Glomerular endothelial cell (primary cell): Measurements from ENCODE around the gene ALDH16A1. TPM values are rescaled to one million over a fixed set of nuclear protein-coding genes. Genes with fewer than 3 reads are reported as not detected.

ENCODE experiments used
- DNase-seq: peaks from one replicate; pipeline ENCODE4 v3.0.0-alpha.2; 2011; ENCODE audit warnings: low read depth, low spot score; ENCODE audit errors: extremely low read depth
- total RNA-seq: library from RNA; depleted of rRNA; stranded (reverse); fragments of >200 nt; gene quantifications from 2 replicates; pipeline ENCODE4 v1.2.3, GENCODE V29; 2015

ALDH16A1 gene
- total RNA-seq, 1 donor from 2014 or later, result 50.8 TPM

- no peak for DNase-seq
These were observed 29.7 kb upstream of the ALDH16A1 start, which contains the start of gene PTH2 for GRCh38 chr19:49423071-49423984. TSS of gene PTH2 (minus strand) at chr19:49423441. CDS start at chr19:49423339, 102 bp downstream.

GRCh38 chr19:49423985-49424303 lies 29.1 kb upstream of the ALDH16A1 start:
- no peak for DNase-seq

GRCh38 chr19:49425178-49425577 lies 27.8 kb upstream of the ALDH16A1 start, which contains the start of gene GFY:
TSS of gene GFY (plus strand) at chr19:49425388. CDS start at chr19:49426431, 1,043 bp downstream.
- DNase-seq, result no peak

GRCh38 chr19:49425922-49426592 lies 27.0 kb upstream of the ALDH16A1 start:
- DNase-seq, result no peak

GRCh38 chr19:49427339-49427738 lies 25.7 kb upstream of the ALDH16A1 start:
- no peak for DNase-seq

- DNase-seq, result no peak
These were observed 25.0 kb upstream of the ALDH16A1 start for GRCh38 chr19:49427855-49428546.

- no peak for DNase-seq
These were observed 24.2 kb upstream of the ALDH16A1 start for GRCh38 chr19:49428547-49429451.

GRCh38 chr19:49430172-49430677 lies 22.8 kb upstream of the ALDH16A1 start:
- DNase-seq, result no peak

GRCh38 chr19:49430678-49431329 lies 22.2 kb upstream of the ALDH16A1 start:
- no peak for DNase-seq

GRCh38 chr19:49431330-49431749 lies 21.7 kb upstream of the ALDH16A1 start:
- no peak for DNase-seq

GRCh38 chr19:49432141-49433073 lies 20.6 kb upstream of the ALDH16A1 start:
- no peak for DNase-seq

- no peak for DNase-seq
These were observed 19.7 kb upstream of the ALDH16A1 start for GRCh38 chr19:49433240-49433901.

- no peak for DNase-seq
These were observed 18.0 kb upstream of the ALDH16A1 start for GRCh38 chr19:49434907-49435583.

GRCh38 chr19:49435670-49436069 lies 17.4 kb upstream of the ALDH16A1 start:
- DNase-seq, result no peak

GRCh38 chr19:49436381-49437017 lies 16.5 kb upstream of the ALDH16A1 start:
- no peak for DNase-seq

- DNase-seq, result no peak
These were observed 15.8 kb upstream of the ALDH16A1 start for GRCh38 chr19:49437231-49437630.

GRCh38 chr19:49438261-49438660 lies 14.8 kb upstream of the ALDH16A1 start:
- no peak for DNase-seq
